ENCODE measurements around the gene LSS. TPM values are rescaled to one million over a fixed set of nuclear protein-coding genes. Genes with fewer than 3 reads are reported as not detected.
"Not testable (repeated sequence)": the region's sequence is repeated elsewhere in the genome, so short reads cannot be mapped to it uniquely, and the experiment has no call there.

The LSS gene
- total and polyA plus RNA-seq, 8 donors: 15.3 to 246 (median 36.1) TPM

GRCh38 chr21:46185716-46186115 is 42.9 kb downstream of the LSS start:
- Histone ChIP-seq H3K4me3 (no peak overlapping the region), H3K27ac (peak overlapping the region in 2 of 5 donors; percentile 81 to 88), H3K27me3 (peaks cover 0 to 14% (median 0%) of the 10 kb centered on the region in 3 donors), H3K36me3 (peaks cover 4 to 22% (median 12%) of the 10 kb centered on the region in 4 donors), H3K9me3 (no peaks in the 10 kb centered on the region), H3K4me1 (peaks cover 6 to 31% (median 19%) of the 10 kb centered on the region in 4 donors)
- 77 to 84% (median 80%) methylated on average over 7 of the region's 7 CpGs for WGBS, 5 donors
- no peak for TF ChIP-seq POLR2AphosphoS5 (IDR thresholded peaks at IDR 0.05)
- TF ChIP-seq POLR2A (IDR thresholded peaks at IDR 0.05): no peak
- TF ChIP-seq CTCF (IDR thresholded peaks at IDR 0.05): no peak
- TF ChIP-seq EP300 (IDR thresholded peaks at IDR 0.05): no peak
- DNase-seq: no peak
- intact Hi-C loops (cut with DNase I; ENCODE audit: low total_unique reads): no loop called here

DNA sequence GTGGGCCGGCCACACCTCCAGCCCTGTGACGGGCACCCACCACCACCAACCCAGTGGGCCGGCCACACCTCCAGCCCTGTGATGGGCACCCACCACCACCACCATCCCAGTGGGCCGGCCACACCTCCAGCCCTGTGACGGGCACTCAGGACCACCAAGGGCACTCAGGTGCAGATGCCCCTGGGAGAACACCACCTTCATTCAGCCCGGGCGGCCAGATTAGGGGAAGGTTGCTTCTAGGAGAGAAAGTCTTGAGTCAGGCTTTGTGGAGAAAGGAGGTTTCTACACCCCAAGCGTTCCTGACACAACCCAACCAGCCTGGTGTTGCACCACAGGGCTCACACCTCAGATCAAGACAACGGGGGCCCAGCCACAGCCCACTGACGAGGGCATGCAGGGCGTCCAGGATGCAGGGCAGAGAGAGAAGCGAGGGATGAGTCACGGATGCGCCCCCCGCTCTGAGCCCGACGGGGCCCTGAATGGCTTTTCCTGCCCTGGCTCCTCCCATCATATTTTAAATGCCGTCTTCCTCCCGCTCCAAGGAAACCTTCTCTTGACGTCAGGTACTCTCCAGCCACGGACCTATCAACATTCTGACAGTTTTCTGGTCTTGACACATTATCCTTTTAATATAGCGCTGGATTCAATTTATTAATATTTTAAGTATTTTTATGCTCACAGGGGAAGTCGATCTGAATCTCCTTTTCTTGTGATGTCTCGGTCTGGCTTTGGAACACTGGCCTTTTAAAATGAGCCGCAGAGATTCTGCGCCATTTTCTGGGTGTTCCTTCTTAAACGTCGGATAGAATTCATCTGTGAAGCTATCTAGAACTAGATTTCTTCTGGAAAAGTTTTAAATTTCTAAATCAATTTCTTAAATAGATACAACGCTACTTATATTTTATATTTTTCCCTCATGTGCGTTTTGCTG is 43.7 kb downstream of the LSS start:
- Histone ChIP-seq H3K27me3 (peaks cover 0 to 14% (median 0%) of the 10 kb centered on the region in 3 donors), H3K9me3 (no peaks in the 10 kb centered on the region), H3K4me1 (peaks cover 6 to 35% (median 20%) of the 10 kb centered on the region in 4 donors), H3K27ac (peak overlapping the region; percentile 79 to 95 (median 81)), H3K36me3 (peaks cover 0 to 22% (median 6%) of the 10 kb centered on the region in 4 donors), H3K4me3 (peak overlapping the region; percentile 41 to 59 (median 55))
- TF ChIP-seq POLR2A (IDR thresholded peaks at IDR 0.05) (no peak), CTCF (IDR thresholded peaks at IDR 0.05) (no peak), EP300 (IDR thresholded peaks at IDR 0.05) (no peak), POLR2AphosphoS5 (IDR thresholded peaks at IDR 0.05) (no peak)
- DNase-seq: peak; percentile 71 to 97
- intact Hi-C loops (cut with DNase I; ENCODE audit: low total_unique reads): no loop called here
- 9 to 43% (median 13%) methylated on average over 26 to 30 of the region's 30 CpGs for WGBS, 5 donors

DNA sequence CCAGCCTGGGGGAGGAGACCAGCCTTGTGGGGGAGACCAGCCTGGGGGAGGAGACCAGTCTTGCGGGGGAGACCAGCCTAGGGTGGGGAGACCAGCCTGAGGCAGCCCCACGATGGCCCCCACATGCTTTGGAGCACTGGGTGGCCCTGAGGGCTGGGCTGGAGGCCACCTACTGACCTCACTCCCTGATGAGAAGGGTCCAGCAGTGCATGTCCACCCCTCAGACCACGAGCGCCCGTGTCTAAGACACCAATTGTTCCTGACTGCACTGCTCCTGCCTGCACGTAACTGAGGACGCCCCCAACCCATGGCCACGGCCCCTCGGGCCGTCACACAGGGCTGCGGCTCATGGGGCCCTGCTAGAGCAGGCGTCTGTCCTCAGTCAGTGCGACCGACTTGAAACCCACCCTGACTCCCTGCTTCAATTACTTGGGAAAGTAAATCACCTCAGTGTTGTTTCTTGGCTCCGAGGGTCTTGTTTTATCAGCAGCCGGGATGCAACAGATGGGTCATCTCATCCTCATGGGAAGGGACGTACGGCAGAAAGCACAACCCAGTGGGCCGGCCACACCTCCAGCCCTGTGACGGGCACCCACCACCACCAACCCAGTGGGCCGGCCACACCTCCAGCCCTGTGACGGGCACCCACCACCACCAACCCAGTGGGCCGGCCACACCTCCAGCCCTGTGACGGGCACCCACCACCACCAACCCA is 44.5 kb downstream of the LSS start, which contains the start of gene SPATC1L:
Gene SPATC1L (minus strand): TSS at position 550 of the 715 bp plus-strand sequence. CDS start 1,643 bp downstream, outside the sequence.
- peak; percentile 39 to 94 for DNase-seq
- H3K27me3 ChIP-seq: peaks cover 0 to 14% (median 0%) of the 10 kb centered on the region in 3 donors
- H3K4me1 ChIP-seq: peaks cover 6 to 34% (median 16%) of the 10 kb centered on the region in 4 donors
- intact Hi-C loops (cut with DNase I; ENCODE audit: low total_unique reads): no loop called here
- peak within 1 kb of the TSS; percentile 79 to 95 (median 81) for H3K27ac ChIP-seq
- TF ChIP-seq POLR2A (IDR thresholded peaks at IDR 0.05) (no peak), POLR2AphosphoS5 (IDR thresholded peaks at IDR 0.05) (no peak), CTCF (IDR thresholded peaks at IDR 0.05) (no peak), EP300 (IDR thresholded peaks at IDR 0.05) (no peak)
- WGBS, 5 donors: 0 to 21% (median 3%) methylated on average over 17 to 21 of the region's 24 CpGs
- H3K9me3 ChIP-seq: no peaks in the 10 kb centered on the region
- H3K4me3 ChIP-seq: peak within 1 kb of the TSS; percentile 46 to 61 (median 56)
- H3K36me3 ChIP-seq: peaks cover 0 to 18% (median 0%) of the 10 kb centered on the region in 4 donors

DNA sequence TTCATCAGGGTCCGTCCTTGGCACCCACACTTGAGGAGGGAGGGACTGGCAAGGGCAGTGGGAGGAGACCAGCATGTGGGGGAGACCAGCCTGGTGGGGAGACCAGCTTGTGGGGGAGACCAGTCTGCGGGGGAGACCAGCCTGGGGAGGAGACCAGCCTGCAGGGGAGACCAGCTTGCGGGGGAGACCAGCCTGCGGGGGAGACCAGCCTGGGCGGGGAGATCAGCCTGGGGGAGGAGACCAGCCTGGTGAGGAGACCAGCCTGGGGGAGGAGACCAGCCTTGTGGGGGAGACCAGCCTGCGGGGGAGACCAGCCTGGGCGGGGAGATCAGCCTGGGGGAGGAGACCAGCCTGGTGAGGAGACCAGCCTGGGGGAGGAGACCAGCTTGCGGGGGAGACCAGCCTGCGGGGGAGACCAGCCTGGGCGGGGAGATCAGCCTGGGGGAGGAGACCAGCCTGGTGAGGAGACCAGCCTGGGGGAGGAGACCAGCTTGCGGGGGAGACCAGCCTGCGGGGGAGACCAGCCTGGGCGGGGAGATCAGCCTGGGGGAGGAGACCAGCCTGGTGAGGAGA is 45.2 kb downstream of the LSS start:
- H3K4me3 ChIP-seq: peak overlapping the region; percentile 46 to 61 (median 56)
- H3K36me3 ChIP-seq: peaks cover 0 to 18% (median 0%) of the 10 kb centered on the region in 4 donors
- H3K4me1 ChIP-seq: peaks cover 5 to 27% (median 10%) of the 10 kb centered on the region in 4 donors
- DNase-seq; H3K9me3 ChIP-seq; intact Hi-C loops (cut with DNase I; ENCODE audit: low total_unique reads): not testable (repeated sequence)
- WGBS, 5 donors: 47 to 62% (median 54%) methylated on average over 3 to 7 of the region's 13 CpGs; no CpG with 5 or more reads in 2 of the 5 donors
- peak overlapping the region in 1 of 5 donors; percentile 38 for H3K27ac ChIP-seq
- peaks cover 0 to 14% (median 0%) of the 10 kb centered on the region in 3 donors for H3K27me3 ChIP-seq

All from stomach (tissue), 9 donors.